Measurements from ENCODE around the gene SARDH.

GRCh38 chr9:133768859-133769510, 30.8 kb upstream of the SARDH start:
- TF ChIP-seq, protein P1, sequence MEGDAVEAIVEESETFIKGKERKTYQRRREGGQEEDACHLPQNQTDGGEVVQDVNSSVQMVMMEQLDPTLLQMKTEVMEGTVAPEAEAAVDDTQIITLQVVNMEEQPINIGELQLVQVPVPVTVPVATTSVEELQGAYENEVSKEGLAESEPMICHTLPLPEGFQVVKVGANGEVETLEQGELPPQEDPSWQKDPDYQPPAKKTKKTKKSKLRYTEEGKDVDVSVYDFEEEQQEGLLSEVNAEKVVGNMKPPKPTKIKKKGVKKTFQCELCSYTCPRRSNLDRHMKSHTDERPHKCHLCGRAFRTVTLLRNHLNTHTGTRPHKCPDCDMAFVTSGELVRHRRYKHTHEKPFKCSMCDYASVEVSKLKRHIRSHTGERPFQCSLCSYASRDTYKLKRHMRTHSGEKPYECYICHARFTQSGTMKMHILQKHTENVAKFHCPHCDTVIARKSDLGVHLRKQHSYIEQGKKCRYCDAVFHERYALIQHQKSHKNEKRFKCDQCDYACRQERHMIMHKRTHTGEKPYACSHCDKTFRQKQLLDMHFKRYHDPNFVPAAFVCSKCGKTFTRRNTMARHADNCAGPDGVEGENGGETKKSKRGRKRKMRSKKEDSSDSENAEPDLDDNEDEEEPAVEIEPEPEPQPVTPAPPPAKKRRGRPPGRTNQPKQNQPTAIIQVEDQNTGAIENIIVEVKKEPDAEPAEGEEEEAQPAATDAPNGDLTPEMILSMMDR (IDR thresholded peaks at IDR 0.05) = no peak
- no peak for TF ChIP-seq POLR2A (IDR thresholded peaks at IDR 0.05)
- TF ChIP-seq POLR2AphosphoS5 (IDR thresholded peaks at IDR 0.05) = no peak
- TF ChIP-seq EP300 (IDR thresholded peaks at IDR 0.05) = no peak
